ENCODE measurements around the gene KIAA1958. TPM values are rescaled to one million over a fixed set of nuclear protein-coding genes. Genes with fewer than 3 reads are reported as not detected.
A peak's percentile ranks its signal among the peaks of the same experiment; 100 is the strongest.

KIAA1958 gene
- total and polyA plus RNA-seq, 2 of the 8 experiments (the other 6 are each of a cell fraction or from before 2014, with no cell fraction given): 11.4 to 43.8 TPM

- H3K27ac ChIP-seq (ENCODE audit: low read depth, low read length): no peak overlapping the region
- H2BK5ac ChIP-seq (ENCODE audit: low read depth, low read length): no peak overlapping the region
- no peak overlapping the region for H3K9ac ChIP-seq (replicated peaks in 1 of 4; ENCODE audit: extremely low read depth in 1 of 4, low read depth in 3 of 4, low read length in 3 of 4)
- H3K18ac ChIP-seq (ENCODE audit: extremely low read depth, low read length): no peak overlapping the region
- no peaks in the 10 kb centered on the region for H3K23me2 ChIP-seq (ENCODE audit: low read depth, low read length)
- peaks cover 0 to 13% (median 0%) of the 10 kb centered on the region in 4 experiments; a peak in 4 of 8 replicates for H3K36me3 ChIP-seq (ENCODE audit: control insufficient read depth in 2 of 4, insufficient read depth in 4 of 4, low read length in 3 of 4)
- no peak overlapping the region for H4K8ac ChIP-seq (ENCODE audit: extremely low read depth, insufficient read depth, low read length)
- no peak overlapping the region for H2BK20ac ChIP-seq (ENCODE audit: low read length)
- WGBS, 2 experiments (ENCODE audit: extremely low coverage in 1 of 2, insufficient coverage in 1 of 2, insufficient read length in 1 of 2, insufficient replicate concordance in 2 of 2, low coverage in 1 of 2, low lambda C conversion rate in 2 of 2, missing lambda C conversion rate in 1 of 2): 82% methylated on average over 7 of the region's 7 CpGs; no CpG with 5 or more reads in 1 of the 2 experiments
- no peak overlapping the region for H2BK15ac ChIP-seq (ENCODE audit: low read length)
- H3K14ac ChIP-seq (ENCODE audit: insufficient read length): no peak overlapping the region
- H3K9me3 ChIP-seq (ENCODE audit: insufficient read depth in 2 of 2, low read depth in 1 of 2, low read length in 1 of 2): no peaks in the 10 kb centered on the region
- H3K27me3 ChIP-seq (replicated peaks in 1 of 4; ENCODE audit: control insufficient read depth in 3 of 4, extremely low read depth in 1 of 4, insufficient read depth in 3 of 4, low read length in 3 of 4): no peaks in the 10 kb centered on the region
- peaks cover 0 to 2% of the 10 kb centered on the region in 2 experiments for H4K20me1 ChIP-seq (replicated peaks in 1 of 2; ENCODE audit: control insufficient read depth in 1 of 2, insufficient read depth in 2 of 2, low read length in 2 of 2)
- H2BK120ac ChIP-seq (replicated peaks; ENCODE audit: low read depth, low read length): no peak overlapping the region
- H2AK5ac ChIP-seq (ENCODE audit: low read depth, low read length): no peak overlapping the region
- ChIA-PET POLR2A (ENCODE audit: partially characterized antibody) (no interaction called here), CTCF (ENCODE audit: partially characterized antibody) (interaction anchor here (0.6 to 2.2 kb wide), 18 partner anchors 9 to 708 kb away, joined by 3 to 7 read pairs (median 4); no protein-coding TSS in a partner anchor)
- H2BK12ac ChIP-seq (ENCODE audit: low read depth, low read length): no peak overlapping the region
- H2AFZ ChIP-seq (ENCODE audit: low read length): no peak overlapping the region
- H3K23ac ChIP-seq (ENCODE audit: insufficient read length): no peak overlapping the region
- no peak overlapping the region for H4K5ac ChIP-seq (ENCODE audit: insufficient read length, low read depth, low read length)
- H3K79me2 ChIP-seq (ENCODE audit: control insufficient read depth in 1 of 2, insufficient read depth in 2 of 2, low read length in 2 of 2): peaks cover 0 to 29% of the 10 kb centered on the region in 2 experiments; a peak in 3 of 4 replicates
- FAIRE-seq: no peak
- no peaks in the 10 kb centered on the region for H3K4me1 ChIP-seq (replicated peaks in 1 of 4; ENCODE audit: control insufficient read depth in 3 of 4, insufficient read depth in 4 of 4, low read length in 3 of 4)
- no peak overlapping the region for H4K91ac ChIP-seq (replicated peaks; ENCODE audit: insufficient read length, low read length)
- DNase-seq (ENCODE audit: low read depth in 1 of 2, low spot score in 2 of 2): no peak
- no peak overlapping the region for H3K56ac ChIP-seq (replicated peaks; ENCODE audit: insufficient read length, low read depth, low read length)
- H3K4me2 ChIP-seq (ENCODE audit: insufficient read depth in 1 of 2, low read depth in 2 of 2, low read length in 2 of 2): no peak overlapping the region
- H3K4me3 ChIP-seq (ENCODE audit: extremely low read depth in 1 of 4, insufficient read depth in 2 of 4, low read depth in 3 of 4, low read length in 4 of 4): no peak overlapping the region
- H3K4ac ChIP-seq (replicated peaks; ENCODE audit: insufficient read length, low read depth, low read length): no peak overlapping the region
- TF ChIP-seq KDM5A (IDR thresholded peaks at IDR 0.05; ENCODE audit: low read length) (no peak), RAD21 (IDR thresholded peaks at IDR 0.05 in 1 of 2, conservative IDR thresholded peaks at IDR 0.05 in 1 of 2; ENCODE audit: low read depth in 2 of 2, low read length in 2 of 2) (peak; percentile 63 to 67)
- TF ChIP-seq, protein P1, sequence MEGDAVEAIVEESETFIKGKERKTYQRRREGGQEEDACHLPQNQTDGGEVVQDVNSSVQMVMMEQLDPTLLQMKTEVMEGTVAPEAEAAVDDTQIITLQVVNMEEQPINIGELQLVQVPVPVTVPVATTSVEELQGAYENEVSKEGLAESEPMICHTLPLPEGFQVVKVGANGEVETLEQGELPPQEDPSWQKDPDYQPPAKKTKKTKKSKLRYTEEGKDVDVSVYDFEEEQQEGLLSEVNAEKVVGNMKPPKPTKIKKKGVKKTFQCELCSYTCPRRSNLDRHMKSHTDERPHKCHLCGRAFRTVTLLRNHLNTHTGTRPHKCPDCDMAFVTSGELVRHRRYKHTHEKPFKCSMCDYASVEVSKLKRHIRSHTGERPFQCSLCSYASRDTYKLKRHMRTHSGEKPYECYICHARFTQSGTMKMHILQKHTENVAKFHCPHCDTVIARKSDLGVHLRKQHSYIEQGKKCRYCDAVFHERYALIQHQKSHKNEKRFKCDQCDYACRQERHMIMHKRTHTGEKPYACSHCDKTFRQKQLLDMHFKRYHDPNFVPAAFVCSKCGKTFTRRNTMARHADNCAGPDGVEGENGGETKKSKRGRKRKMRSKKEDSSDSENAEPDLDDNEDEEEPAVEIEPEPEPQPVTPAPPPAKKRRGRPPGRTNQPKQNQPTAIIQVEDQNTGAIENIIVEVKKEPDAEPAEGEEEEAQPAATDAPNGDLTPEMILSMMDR (IDR thresholded peaks at IDR 0.05; ENCODE audit: control extremely low read depth in 1 of 3, insufficient read depth in 1 of 3, low read depth in 1 of 3, low read length in 3 of 3): peak in 2 of 3 experiments; percentile 49 to 56; a peak in 3 of 4 replicates
- no peaks in the 10 kb centered on the region; the same call in 1 of the 2 replicates for H3K79me1 ChIP-seq (ENCODE audit: low read depth, low read length)
Measured at GRCh38 chr9:112711050-112711689, 224.5 kb downstream of the KIAA1958 start.

Data from H1 (cell line).